Liver (tissue), 3 donors: ENCODE data around the gene MTLN.

Source experiments
- ATF3 ChIP-seq: IDR thresholded peaks from 2 replicates; pipeline ENCODE4 v1.6.1; 2016; ENCODE audit warnings: antibody characterized with exemption
- CTCF ChIP-seq: fragments of 150-350 bp; IDR thresholded peaks from 2 replicates; pipeline ENCODE4 v1.5.1; 2017; ENCODE audit warnings: improper control_type of control experiment, low read depth, low read length; ENCODE audit not compliant: missing input control
- FOXA2 ChIP-seq: IDR thresholded peaks from 2 replicates; pipeline ENCODE4 v1.6.1; 2016; ENCODE audit warnings: antibody characterized with exemption
- GABPA ChIP-seq, 2 donors: IDR thresholded peaks in 1 of 2; conservative IDR thresholded peaks in 1 of 2; 2 replicates each; pipeline ENCODE4 v1.6.1; 2016; ENCODE audit warnings: antibody characterized with exemption in 2 of 2, mild to moderate bottlenecking in 1 of 2, moderate library complexity in 1 of 2
- JUND ChIP-seq, 2 donors: IDR thresholded peaks; 2 replicates each; pipeline ENCODE4 v1.6.1; 2016; ENCODE audit warnings: antibody characterized with exemption in 2 of 2
- MAX ChIP-seq: IDR thresholded peaks from 2 replicates; pipeline ENCODE4 v1.6.1; 2016; ENCODE audit warnings: antibody characterized with exemption
- SP1 ChIP-seq: IDR thresholded peaks from 2 replicates; pipeline ENCODE4 v1.6.1; 2018; ENCODE audit warnings: antibody characterized with exemption, mild to moderate bottlenecking
- ZBTB33 ChIP-seq: IDR thresholded peaks from 2 replicates; pipeline ENCODE4 v1.6.1; 2016; ENCODE audit warnings: antibody characterized with exemption
- donor health status: healthy.
- donor health status: healthy.

GRCh38 chr2:110198016-110198415, 14.3 kb downstream of the MTLN start:
- TF ChIP-seq CTCF: no peak
- TF ChIP-seq JUND (IDR thresholded peaks at IDR 0.05): no peak
- TF ChIP-seq SP1: no peak
- TF ChIP-seq ATF3: no peak
- TF ChIP-seq GABPA (IDR thresholded peaks at IDR 0.05 in 1 of 2, conservative IDR thresholded peaks at IDR 0.05 in 1 of 2): no peak
- no peak for TF ChIP-seq MAX
- TF ChIP-seq FOXA2: no peak
- TF ChIP-seq ZBTB33: no peak
